Neural cell (in vitro differentiated cells): ENCODE results near the gene TRMU. TPM values are rescaled to one million over a fixed set of nuclear protein-coding genes. Genes with fewer than 3 reads are reported as not detected.

Experiments
- H2AFZ ChIP-seq: fragments of 200-600, 300-800 bp; sonication (generic), shearing (Covaris generic); 2 replicates; pipeline ENCODE4 v1.6.0; 2014; ENCODE audit warnings: low read depth, mild to moderate bottlenecking, antibody characterized with exemption, low read length, moderate library complexity
- H3F3A ChIP-seq: fragments of 200-600 bp; shearing (Covaris generic); 2 replicates; pipeline ENCODE4 v1.6.1; 2016; ENCODE audit warnings: mild to moderate bottlenecking, moderate library complexity, mixed read lengths, antibody characterized with exemption, low read length; ENCODE audit not compliant: insufficient read depth, poor library complexity, severe bottlenecking
- H3K27ac ChIP-seq: fragments of 200-600, 300-800 bp; sonication (generic), shearing (Covaris generic); 2 replicates; pipeline ENCODE4 v1.5.1; 2014; ENCODE audit warnings: mild to moderate bottlenecking, low read length, moderate library complexity
- H3K27me3 ChIP-seq: fragments of 300-800, 200-600 bp; sonication (generic), shearing (Covaris generic); 2 replicates; pipeline ENCODE4 v1.6.0; 2014; ENCODE audit warnings: mild to moderate bottlenecking, low read depth, low read length, moderate library complexity; ENCODE audit not compliant: insufficient read depth
- H3K36me3 ChIP-seq: fragments of 300-800, 200-600 bp; sonication (generic), shearing (Covaris generic); 2 replicates; pipeline ENCODE4 v1.5.1; 2014; ENCODE audit warnings: mild to moderate bottlenecking, antibody characterized with exemption, low read length, moderate library complexity; ENCODE audit not compliant: insufficient read depth
- H3K4me2 ChIP-seq: fragments of 300-800, 200-600 bp; sonication (generic), shearing (Covaris generic); 2 replicates; pipeline ENCODE4 v1.6.0; 2014; ENCODE audit warnings: mild to moderate bottlenecking, low read length
- H3K4me3 ChIP-seq: fragments of 300-800, 200-600 bp; sonication (generic), shearing (Covaris generic); 2 replicates; pipeline ENCODE4 v1.5.1; 2014; ENCODE audit warnings: mild to moderate bottlenecking, low read length, moderate library complexity
- H3K79me2 ChIP-seq: fragments of 200-600 bp; shearing (Covaris generic); replicated peaks from 2 replicates; pipeline ENCODE4 v1.6.0; 2014; ENCODE audit warnings: mild to moderate bottlenecking, low read length, moderate library complexity; ENCODE audit not compliant: insufficient read depth
- H3K9ac ChIP-seq: fragments of 300-800, 200-600 bp; sonication (generic), shearing (Covaris generic); 2 replicates; pipeline ENCODE4 v1.6.1; 2016; ENCODE audit warnings: mild to moderate bottlenecking, low read length, mixed read lengths
- H3K9me2 ChIP-seq: fragments of 200-600 bp; shearing (Covaris generic); 2 replicates; pipeline ENCODE4 v1.6.1; 2016; ENCODE audit warnings: mild to moderate bottlenecking, low read length, mixed read lengths; ENCODE audit not compliant: insufficient read depth
- H3K9me3 ChIP-seq: fragments of 200-600, 300-800 bp; sonication (generic), shearing (Covaris generic); 2 replicates; pipeline ENCODE4 v1.6.1; 2016; ENCODE audit warnings: mild to moderate bottlenecking, mixed run types, low read length, moderate library complexity, mixed read lengths
- H4K20me1 ChIP-seq: fragments of 200-600 bp; shearing (Covaris generic); 2 replicates; pipeline ENCODE4 v1.6.1; 2016; ENCODE audit warnings: mild to moderate bottlenecking, mixed run types; ENCODE audit not compliant: insufficient read depth
- CTCF ChIP-seq: fragments of 450-650 bp; IDR thresholded peaks from 2 replicates; pipeline ENCODE4 v1.5.1; 2014; ENCODE audit warnings: antibody characterized with exemption, mild to moderate bottlenecking, moderate library complexity; ENCODE audit not compliant: poor library complexity, severe bottlenecking
- EP300 ChIP-seq: fragments of 450-650 bp; conservative IDR thresholded peaks from 2 replicates; pipeline ENCODE4 v1.6.1; 2014; ENCODE audit warnings: antibody characterized with exemption, mild to moderate bottlenecking, moderate library complexity; ENCODE audit not compliant: poor library complexity, severe bottlenecking
- EZH2 ChIP-seq: fragments of 200-600, 300-800 bp; shearing (Covaris generic), sonication (generic); IDR thresholded peaks from 2 replicates; pipeline ENCODE4 v1.6.1; 2014; ENCODE audit warnings: antibody characterized with exemption, low read length, borderline replicate concordance, mild to moderate bottlenecking; ENCODE audit not compliant: insufficient read depth, poor library complexity, severe bottlenecking
- MXI1 ChIP-seq: fragments of 450-650 bp; conservative IDR thresholded peaks from 2 replicates; pipeline ENCODE4 v1.6.1; 2014; ENCODE audit warnings: antibody characterized with exemption, mild to moderate bottlenecking; ENCODE audit not compliant: poor library complexity, severe bottlenecking
- POLR2AphosphoS5 ChIP-seq: IDR thresholded peaks from 2 replicates; pipeline ENCODE4 v1.6.1; 2012
- RAD21 ChIP-seq: fragments of 450-650 bp; conservative IDR thresholded peaks from 2 replicates; pipeline ENCODE4 v1.6.1; 2014; ENCODE audit warnings: antibody characterized with exemption, mild to moderate bottlenecking, moderate library complexity
- REST ChIP-seq: IDR thresholded peaks from 2 replicates; pipeline ENCODE4 v1.6.1; 2012; ENCODE audit warnings: borderline replicate concordance
- SMC3 ChIP-seq: fragments of 450-650 bp; conservative IDR thresholded peaks from 2 replicates; pipeline ENCODE4 v1.6.1; 2014; ENCODE audit warnings: antibody characterized with exemption, mild to moderate bottlenecking, moderate library complexity; ENCODE audit not compliant: poor library complexity
- TAF1 ChIP-seq: IDR thresholded peaks from 2 replicates; pipeline ENCODE4 v1.6.1; 2012; ENCODE audit warnings: low read depth
- polyA plus RNA-seq: library from polyadenylated mRNA; depleted of rRNA; stranded (reverse); fragments of >200 nt; gene quantifications from 2 replicates; pipeline ENCODE4 v1.2.3, GENCODE V29; 2014

Gene TRMU
- polyA plus RNA-seq, 1 donor from 2014 or later: 72.9 TPM

- H3K9ac ChIP-seq: no peak overlapping the region
- no peaks in the 10 kb centered on the region for H3K9me2 ChIP-seq
- H3K4me3 ChIP-seq: no peak overlapping the region
- H3K79me2 ChIP-seq: no peaks in the 10 kb centered on the region
- H3K4me2 ChIP-seq: no peak overlapping the region
- H3K27me3 ChIP-seq: no peaks in the 10 kb centered on the region
- H2AFZ ChIP-seq: no peak overlapping the region
- H3K36me3 ChIP-seq: no peaks in the 10 kb centered on the region
- TF ChIP-seq REST (no peak), CTCF (no peak), RAD21 (no peak), MXI1 (no peak), EP300 (no peak), SMC3 (no peak), POLR2AphosphoS5 (no peak), EZH2 (no peak), TAF1 (no peak)
- H3K9me3 ChIP-seq: no peaks in the 10 kb centered on the region
- no peaks in the 10 kb centered on the region for H4K20me1 ChIP-seq
- H3F3A ChIP-seq: no peaks in the 10 kb centered on the region
- H3K27ac ChIP-seq: no peak overlapping the region
Measured at GRCh38 chr22:46391486-46392136, 56.1 kb downstream of the TRMU start.

GRCh38 chr22:46392137-46392844 lies 56.8 kb downstream of the TRMU start:
- Histone ChIP-seq H3K36me3 (no peaks in the 10 kb centered on the region), H3K27ac (no peak overlapping the region), H4K20me1 (no peaks in the 10 kb centered on the region), H3K27me3 (no peaks in the 10 kb centered on the region), H3K9me3 (no peaks in the 10 kb centered on the region), H3K4me2 (no peak overlapping the region), H3F3A (no peaks in the 10 kb centered on the region), H2AFZ (no peak overlapping the region), H3K79me2 (no peaks in the 10 kb centered on the region), H3K9me2 (no peaks in the 10 kb centered on the region), H3K4me3 (no peak overlapping the region), H3K9ac (no peak overlapping the region)
- TF ChIP-seq MXI1 (no peak), CTCF (no peak), REST (no peak), TAF1 (no peak), POLR2AphosphoS5 (no peak), EZH2 (no peak), SMC3 (no peak), EP300 (no peak), RAD21 (no peak)
